Natural killer cell (primary cell): ENCODE measurements around the gene RBMS3. TPM values are rescaled to one million over a fixed set of nuclear protein-coding genes. Genes with fewer than 3 reads are reported as not detected.

Experiments
- ATAC-seq, 3 donors: fragments of 150-1000 bp in 2 of 3; fragments of 200-7000 bp in 1 of 3; cut with Tn5 transposase; 1 replicate in 1 of 3; 2 replicates in 2 of 3; pipeline ENCODE4 v1.10.0; 2021; ENCODE audit warnings: mild to moderate bottlenecking in 2 of 3, moderate library complexity in 2 of 3
- DNase-seq, 2 donors: peaks; one replicate each; pipeline versions ENCODE4 v3.0.0 to v3.0.0-alpha.2; 2013 to 2021; ENCODE audit warnings: mixed read lengths in 1 of 2
- H3K27ac ChIP-seq: one replicate; pipeline ENCODE4 v1.5.1; 2013; ENCODE audit warnings: mild to moderate bottlenecking, low read length
- H3K27me3 ChIP-seq: one replicate; pipeline ENCODE4 v1.6.1; 2013; ENCODE audit warnings: low read length; ENCODE audit not compliant: control insufficient read depth, insufficient read depth
- H3K36me3 ChIP-seq: one replicate; pipeline ENCODE4 v1.6.1; 2013; ENCODE audit warnings: low read length; ENCODE audit not compliant: control insufficient read depth, insufficient read depth
- H3K4me1 ChIP-seq: one replicate; pipeline ENCODE4 v1.6.1; 2013; ENCODE audit warnings: low read length; ENCODE audit not compliant: control insufficient read depth, insufficient read depth
- H3K4me3 ChIP-seq: one replicate; pipeline ENCODE4 v1.5.1; 2013; ENCODE audit warnings: low read length
- H3K9me3 ChIP-seq: one replicate; pipeline ENCODE4 v1.6.1; 2013; ENCODE audit warnings: low read length; ENCODE audit not compliant: control insufficient read depth, insufficient read depth
- H3K27ac Mint-ChIP-seq, 2 donors: one replicate each; pipeline ENCODE4 v1.8.0; 2022; ENCODE audit warnings: mild to moderate bottlenecking in 2 of 2, mixed read lengths in 2 of 2, moderate library complexity in 1 of 2
- H3K27me3 Mint-ChIP-seq, 2 donors: one replicate each; pipeline ENCODE4 v1.8.0; 2022; ENCODE audit warnings: low read depth in 2 of 2, mixed read lengths in 2 of 2
- H3K36me3 Mint-ChIP-seq: one replicate; pipeline ENCODE4 v1.8.0; 2022; ENCODE audit warnings: mixed read lengths
- H3K4me1 Mint-ChIP-seq, 2 donors: one replicate each; pipeline ENCODE4 v1.8.0; 2022; ENCODE audit warnings: mixed read lengths in 2 of 2
- H3K4me3 Mint-ChIP-seq: one replicate; pipeline ENCODE4 v1.8.0; 2022; ENCODE audit warnings: mild to moderate bottlenecking, moderate library complexity, mixed read lengths
- H3K9me3 Mint-ChIP-seq, 2 donors: one replicate each; pipeline ENCODE4 v1.8.0; 2022; ENCODE audit warnings: mixed read lengths in 2 of 2
- WGBS: methylation state at CpG from one replicate; pipeline ENCODE4 v1.1.7; 2013; ENCODE audit warnings: missing lambda C conversion rate; ENCODE audit not compliant: insufficient coverage; 5-methylcytosine and 5-hydroxymethylcytosine counted together
- intact Hi-C: fragments of 100-400 bp; cut with micrococcal nuclease; formaldehyde crosslinking; loops from one replicate; pipeline ENCODE4 v1.14.2; 2022
- total RNA-seq, 4 donors: library from RNA; stranded (reverse); fragments of 120-200 nt in 1 of 4; gene quantifications; one replicate each; pipeline versions ENCODE4 v1.2.3 to v1.2.4, GENCODE V29; 2013 to 2022
- TF ChIP-seq, protein P1 (sequence below): fragments of 200-600 bp; IDR thresholded peaks from one replicate; pipeline ENCODE4 v1.8.0; 2022; ENCODE audit warnings: antibody characterized with exemption

RBMS3 gene
- total RNA-seq, 3 donors from 2014 or later (not counting 1 experiment from before 2014, with no cell fraction given): 0.16 TPM; not detected in 2

DNA sequence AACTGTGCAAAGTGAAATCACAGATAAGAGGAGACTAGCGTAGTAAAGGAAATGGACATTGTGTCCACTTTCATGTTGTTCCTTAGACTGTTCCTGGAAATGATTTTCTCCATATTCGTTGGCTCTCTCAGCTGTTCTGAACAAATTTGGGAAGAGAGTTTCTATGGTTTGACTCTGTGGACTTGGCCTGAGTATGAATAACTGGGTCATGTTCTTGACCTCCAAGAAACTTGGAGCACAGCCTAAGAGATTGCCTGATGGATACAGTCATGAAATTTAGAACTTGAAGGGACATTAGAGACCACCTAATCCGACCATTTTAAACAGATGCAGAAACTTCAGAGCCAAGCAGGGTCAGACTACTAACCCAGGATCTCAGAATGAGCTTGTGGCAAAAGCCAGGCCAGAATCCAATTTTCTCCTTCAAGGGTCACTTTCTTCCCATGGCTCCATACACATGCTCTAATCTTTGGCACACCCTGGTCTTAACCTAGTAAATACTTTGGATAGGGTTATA, 430.4 kb downstream of the RBMS3 start:
- H3K36me3 ChIP-seq: no peaks in the 10 kb centered on the region
- TF ChIP-seq, protein P1, sequence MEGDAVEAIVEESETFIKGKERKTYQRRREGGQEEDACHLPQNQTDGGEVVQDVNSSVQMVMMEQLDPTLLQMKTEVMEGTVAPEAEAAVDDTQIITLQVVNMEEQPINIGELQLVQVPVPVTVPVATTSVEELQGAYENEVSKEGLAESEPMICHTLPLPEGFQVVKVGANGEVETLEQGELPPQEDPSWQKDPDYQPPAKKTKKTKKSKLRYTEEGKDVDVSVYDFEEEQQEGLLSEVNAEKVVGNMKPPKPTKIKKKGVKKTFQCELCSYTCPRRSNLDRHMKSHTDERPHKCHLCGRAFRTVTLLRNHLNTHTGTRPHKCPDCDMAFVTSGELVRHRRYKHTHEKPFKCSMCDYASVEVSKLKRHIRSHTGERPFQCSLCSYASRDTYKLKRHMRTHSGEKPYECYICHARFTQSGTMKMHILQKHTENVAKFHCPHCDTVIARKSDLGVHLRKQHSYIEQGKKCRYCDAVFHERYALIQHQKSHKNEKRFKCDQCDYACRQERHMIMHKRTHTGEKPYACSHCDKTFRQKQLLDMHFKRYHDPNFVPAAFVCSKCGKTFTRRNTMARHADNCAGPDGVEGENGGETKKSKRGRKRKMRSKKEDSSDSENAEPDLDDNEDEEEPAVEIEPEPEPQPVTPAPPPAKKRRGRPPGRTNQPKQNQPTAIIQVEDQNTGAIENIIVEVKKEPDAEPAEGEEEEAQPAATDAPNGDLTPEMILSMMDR: no peak
- Mint-ChIP-seq H3K27me3 (no peaks in the 10 kb centered on the region), H3K36me3 (no peaks in the 10 kb centered on the region), H3K9me3 (peaks cover 3 to 7% of the 10 kb centered on the region in 2 donors), H3K4me3 (no peak overlapping the region), H3K4me1 (no peaks in the 10 kb centered on the region), H3K27ac (no peak overlapping the region)
- H3K4me1 ChIP-seq: no peaks in the 10 kb centered on the region
- H3K27ac ChIP-seq: no peak overlapping the region
- ATAC-seq: no peak
- no peak for DNase-seq
- no peaks in the 10 kb centered on the region for H3K9me3 ChIP-seq
- no peaks in the 10 kb centered on the region for H3K27me3 ChIP-seq
- 88% methylated on average over 3 of the region's 3 CpGs for WGBS
- intact Hi-C loops: no loop called here
- no peak overlapping the region for H3K4me3 ChIP-seq

DNA sequence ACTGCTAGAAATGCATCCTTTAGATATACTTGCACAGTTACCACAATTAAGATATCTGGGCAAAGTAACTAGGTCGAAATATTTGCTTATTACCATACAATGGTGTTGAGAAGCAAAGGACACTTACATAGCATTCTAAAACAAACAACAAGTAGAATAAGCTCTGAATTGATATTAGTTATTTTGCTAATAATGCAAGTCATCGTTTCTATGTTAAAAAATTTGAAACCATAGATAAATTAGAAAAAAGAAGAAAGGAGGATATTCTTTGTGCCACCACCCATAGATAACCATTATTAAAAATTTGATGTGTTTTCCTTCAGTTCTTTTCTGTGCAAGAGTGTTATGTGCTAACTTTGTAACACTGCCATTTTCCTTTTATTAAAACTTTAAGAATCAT, 435.3 kb downstream of the RBMS3 start:
- Mint-ChIP-seq H3K9me3 (peaks cover 6 to 13% of the 10 kb centered on the region in 2 donors), H3K4me1 (no peaks in the 10 kb centered on the region), H3K27me3 (no peaks in the 10 kb centered on the region), H3K36me3 (no peaks in the 10 kb centered on the region), H3K4me3 (no peak overlapping the region), H3K27ac (no peak overlapping the region)
- Histone ChIP-seq H3K4me3 (no peak overlapping the region), H3K4me1 (no peaks in the 10 kb centered on the region), H3K9me3 (no peaks in the 10 kb centered on the region), H3K27me3 (no peaks in the 10 kb centered on the region), H3K27ac (no peak overlapping the region), H3K36me3 (no peaks in the 10 kb centered on the region)
- intact Hi-C loops: no loop called here
- ATAC-seq (no peak), DNase-seq (no peak)
- TF ChIP-seq, protein P1: no peak
- no CpG with 5 or more reads among the region's 2 CpGs for WGBS

DNA sequence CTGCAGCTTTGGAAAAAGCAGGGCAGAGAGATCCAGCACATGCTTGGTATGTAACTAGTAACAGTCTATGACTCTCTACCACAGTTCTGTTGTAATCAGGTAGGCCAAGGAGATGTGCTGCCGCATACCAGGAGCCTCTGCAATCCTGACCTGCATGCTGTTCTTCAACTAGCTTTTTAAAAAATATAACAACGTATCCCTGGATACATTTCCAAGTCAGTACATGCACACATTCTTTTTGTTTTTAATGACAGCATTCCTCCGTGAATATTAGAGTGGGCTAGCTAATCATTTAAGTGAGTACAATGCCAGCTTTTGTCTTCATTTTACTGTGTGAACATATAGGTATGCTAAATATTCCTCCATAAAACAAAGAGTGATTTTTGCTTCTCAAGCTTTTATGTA, 437.8 kb downstream of the RBMS3 start:
- Mint-ChIP-seq H3K4me3 (no peak overlapping the region), H3K36me3 (no peaks in the 10 kb centered on the region), H3K27me3 (no peaks in the 10 kb centered on the region), H3K9me3 (peaks cover 6 to 13% of the 10 kb centered on the region in 2 donors), H3K4me1 (no peaks in the 10 kb centered on the region), H3K27ac (no peak overlapping the region)
- intact Hi-C loops: no loop called here
- WGBS: 95% methylated on average over 3 of the region's 3 CpGs
- Histone ChIP-seq H3K36me3 (no peaks in the 10 kb centered on the region), H3K27me3 (no peaks in the 10 kb centered on the region), H3K4me1 (no peaks in the 10 kb centered on the region), H3K27ac (no peak overlapping the region), H3K4me3 (no peak overlapping the region), H3K9me3 (no peaks in the 10 kb centered on the region)
- ATAC-seq (no peak), DNase-seq (no peak)
- TF ChIP-seq, protein P1: no peak

DNA sequence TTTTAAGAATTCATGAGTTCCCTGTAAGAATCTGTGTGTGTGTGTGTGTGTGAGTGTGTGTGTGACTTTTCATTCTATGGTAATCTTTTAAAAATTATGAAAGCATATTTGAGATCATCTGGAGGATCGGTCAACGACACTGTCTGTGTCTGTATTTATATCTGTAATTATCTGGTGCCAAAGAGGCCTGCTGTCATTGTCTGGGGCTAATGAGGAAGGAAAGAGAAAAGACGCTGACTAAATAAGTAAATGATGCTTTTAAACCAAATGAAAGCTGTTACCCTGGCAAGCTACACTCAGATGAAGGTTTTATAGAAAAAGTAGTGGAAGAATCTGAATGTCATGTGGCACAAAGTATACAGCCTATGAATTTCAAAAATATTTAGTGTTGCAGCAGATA, 439.8 kb downstream of the RBMS3 start:
- H3K4me1 ChIP-seq: no peaks in the 10 kb centered on the region
- peaks cover 3 to 6% of the 10 kb centered on the region in 2 donors for H3K9me3 Mint-ChIP-seq
- H3K36me3 ChIP-seq: no peaks in the 10 kb centered on the region
- H3K9me3 ChIP-seq: no peaks in the 10 kb centered on the region
- no peaks in the 10 kb centered on the region for H3K4me1 Mint-ChIP-seq
- H3K27me3 ChIP-seq: no peaks in the 10 kb centered on the region
- ATAC-seq: no peak
- intact Hi-C loops: no loop called here
- H3K4me3 Mint-ChIP-seq: no peak overlapping the region
- H3K4me3 ChIP-seq: no peak overlapping the region
- DNase-seq: no peak
- H3K27me3 Mint-ChIP-seq: no peaks in the 10 kb centered on the region
- no peak overlapping the region for H3K27ac ChIP-seq
- H3K27ac Mint-ChIP-seq: no peak overlapping the region
- no peaks in the 10 kb centered on the region for H3K36me3 Mint-ChIP-seq
- TF ChIP-seq, protein P1: no peak
- WGBS: 88% methylated on average over 3 of the region's 3 CpGs
